ENCODE measurements around the gene FOXD1. TPM values are rescaled to one million over a fixed set of nuclear protein-coding genes. Genes with fewer than 3 reads are reported as not detected.

Gene FOXD1
- total and polyA plus RNA-seq, 2 of the 8 experiments (the other 6 are each of a cell fraction or from before 2014, with no cell fraction given), result 0.11 to 1.1 TPM

- TF ChIP-seq TCF12 (IDR thresholded peaks at IDR 0.05; ENCODE audit: low read depth, low read length), result no peak
- TF ChIP-seq FOSL1 (IDR thresholded peaks at IDR 0.05; ENCODE audit: insufficient read depth, low read depth, low read length), result no peak
- TF ChIP-seq RBBP5 (IDR thresholded peaks at IDR 0.05; ENCODE audit: borderline replicate concordance, low read depth, low read length), result no peak
- TF ChIP-seq JUN (IDR thresholded peaks at IDR 0.05; ENCODE audit: low read depth, low read length), result no peak
Observed at GRCh38 chr5:73399775-73400174, 48.8 kb downstream of the FOXD1 start (continued).

Other genes starting within 250 kb of the FOXD1 start
- 754 and 760 TPM in 2 replicates for gene BTF3, start 49.7 kb upstream of the FOXD1 start, total RNA-seq (2021; fragmentation: NEBNext Ultra II Directional; extraction: Animal tissue kit (Norgen Biotek cat#: 25700))
- 228 and 396 TPM in 2 replicates for gene BTF3, start 49.7 kb upstream of the FOXD1 start, polyA plus RNA-seq (2011; rRNA removed)
- 10.3 and 12.6 TPM in 2 replicates for gene ANKRA2, start 116.9 kb upstream of the FOXD1 start, total RNA-seq (2021; fragmentation: NEBNext Ultra II Directional; extraction: Animal tissue kit (Norgen Biotek cat#: 25700))
- 5.6 and 7.0 TPM in 2 replicates for gene ANKRA2, start 116.9 kb upstream of the FOXD1 start, polyA plus RNA-seq (2011; rRNA removed)
- gene UTP15, start 117.0 kb upstream of the FOXD1 start, total RNA-seq (2021; fragmentation: NEBNext Ultra II Directional; extraction: Animal tissue kit (Norgen Biotek cat#: 25700)), result 33.6 and 35.1 TPM in 2 replicates
- 14.3 and 17.4 TPM in 2 replicates for gene UTP15, start 117.0 kb upstream of the FOXD1 start, polyA plus RNA-seq (2011; rRNA removed)
- 0.77 and 1.0 TPM in 2 replicates for gene ARHGEF28, start 177.4 kb upstream of the FOXD1 start, total RNA-seq (2021; fragmentation: NEBNext Ultra II Directional; extraction: Animal tissue kit (Norgen Biotek cat#: 25700))
- 0.31 and 0.33 TPM in 2 replicates for gene ARHGEF28, start 177.4 kb upstream of the FOXD1 start, polyA plus RNA-seq (2011; rRNA removed)

All from H1 (cell line).